Mesodermal cell (in vitro differentiated cells): ENCODE data around the gene MARCHF10.

Experiments used
- H3K27ac ChIP-seq: 2 replicates; pipeline ENCODE4 v1.7.0; 2013; ENCODE audit warnings: mild to moderate bottlenecking, low read depth, low read length, moderate library complexity; ENCODE audit not compliant: severe bottlenecking
- H3K36me3 ChIP-seq: 2 replicates; pipeline ENCODE4 v1.7.1; 2013; ENCODE audit warnings: mild to moderate bottlenecking, low read length, moderate library complexity; ENCODE audit not compliant: control insufficient read depth, insufficient read depth
- H3K4me1 ChIP-seq: one replicate; pipeline ENCODE4 v1.7.1; 2013; ENCODE audit warnings: mild to moderate bottlenecking, low read length; ENCODE audit not compliant: insufficient read depth, control insufficient read depth, poor library complexity, severe bottlenecking
- H3K4me3 ChIP-seq: 2 replicates; pipeline ENCODE4 v1.7.0; 2013; ENCODE audit warnings: low read length, control low read depth, mild to moderate bottlenecking; ENCODE audit not compliant: insufficient read depth, poor library complexity, severe bottlenecking; ENCODE audit errors: extremely low read depth
- H3K9me3 ChIP-seq: 2 replicates; pipeline ENCODE4 v1.7.1; 2013; ENCODE audit warnings: mild to moderate bottlenecking, low read length, moderate library complexity; ENCODE audit not compliant: control insufficient read depth
- WGBS, 2 experiments: methylation state at CpG; one replicate each; pipeline ENCODE4 v1.1.5; 2013; ENCODE audit warnings: missing lambda C conversion rate in 2 of 2; ENCODE audit not compliant: insufficient coverage in 2 of 2; 5-methylcytosine and 5-hydroxymethylcytosine counted together

The MARCHF10 gene

DNA sequence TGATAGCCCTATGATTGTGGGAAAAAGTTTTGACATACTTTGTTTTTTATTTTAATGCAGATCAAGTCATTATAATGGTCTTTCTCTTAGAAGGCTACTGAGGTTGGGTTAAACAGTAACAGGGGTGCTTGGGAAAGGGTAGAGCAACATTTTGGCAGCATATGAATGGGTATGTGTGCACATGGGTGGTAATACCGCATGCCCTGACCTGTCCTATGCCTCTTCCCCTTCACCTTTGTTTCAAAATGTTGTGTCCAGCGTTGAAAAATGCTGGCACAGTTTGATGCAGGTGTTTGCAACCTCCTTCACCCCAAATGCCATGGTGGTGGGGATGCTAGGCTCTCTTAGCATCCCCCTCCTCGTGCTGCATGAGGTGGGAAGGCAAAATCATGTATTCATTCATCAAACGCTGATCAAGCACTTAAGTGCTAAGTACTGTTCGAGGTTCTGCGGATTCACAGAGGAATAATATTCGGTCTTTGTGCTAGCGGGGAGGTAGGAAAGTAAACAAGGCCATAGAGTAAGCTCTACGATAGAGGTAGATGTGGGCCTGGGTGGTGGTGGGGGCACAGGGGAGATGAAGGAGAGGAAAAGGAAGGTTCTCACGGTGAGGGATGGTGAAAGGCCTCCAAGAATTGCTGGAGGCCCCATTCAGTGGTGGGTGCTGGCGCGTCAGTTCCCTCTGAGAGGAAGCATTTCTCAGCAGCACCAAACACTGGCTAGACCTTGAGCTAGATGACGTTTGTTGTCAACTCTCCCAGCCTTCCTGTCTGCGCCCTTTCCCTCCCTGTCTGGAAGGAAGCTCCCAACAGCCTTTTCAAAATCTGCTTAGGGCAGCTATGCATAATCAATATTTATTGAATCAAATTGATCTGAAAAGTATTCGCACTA, 13.3 kb upstream of the MARCHF10 start:
- 85 to 89% methylated on average over 10 to 11 of the region's 15 CpGs for WGBS, 2 experiments
- peak overlapping the region; percentile 99 for H3K27ac ChIP-seq
- peaks cover 65% of the 10 kb centered on the region for H3K4me1 ChIP-seq
- H3K9me3 ChIP-seq, result no peaks in the 10 kb centered on the region
- H3K36me3 ChIP-seq, result no peaks in the 10 kb centered on the region
- no peak overlapping the region for H3K4me3 ChIP-seq

GRCh38 chr17:62819511-62820221, 11.6 kb upstream of the MARCHF10 start:
- H3K4me1 ChIP-seq, result peaks cover 56% of the 10 kb centered on the region
- 33 to 45% methylated on average over 5 to 12 of the region's 12 CpGs for WGBS, 2 experiments
- no peaks in the 10 kb centered on the region for H3K9me3 ChIP-seq
- peak overlapping the region; percentile 99 for H3K27ac ChIP-seq
- H3K4me3 ChIP-seq, result no peak overlapping the region
- no peaks in the 10 kb centered on the region for H3K36me3 ChIP-seq

DNA sequence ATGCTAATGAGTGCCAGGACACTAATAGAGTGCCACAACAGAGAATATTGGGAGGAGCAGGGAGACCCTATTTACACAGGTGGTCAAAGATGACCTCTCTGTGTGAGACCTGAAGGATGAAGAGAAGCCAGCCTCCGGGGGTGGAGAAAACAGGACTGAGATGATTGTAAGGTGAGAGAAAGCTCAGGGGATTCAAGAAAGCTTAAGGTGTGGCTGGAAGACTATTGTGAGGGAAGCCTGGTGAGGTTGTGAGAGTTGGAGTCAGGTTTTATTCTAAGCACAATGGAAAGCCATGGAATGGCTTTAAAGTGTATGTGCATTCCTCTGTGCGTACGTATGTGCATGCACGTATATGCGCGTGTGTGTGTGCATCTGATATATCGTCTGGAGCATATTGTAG, 10.4 kb upstream of the MARCHF10 start:
- H3K4me1 ChIP-seq, result peaks cover 48% of the 10 kb centered on the region
- H3K27ac ChIP-seq, result peak overlapping the region; percentile 99
- H3K4me3 ChIP-seq, result no peak overlapping the region
- WGBS, 2 experiments, result 90 to 91% methylated on average over 6 to 7 of the region's 7 CpGs
- H3K36me3 ChIP-seq, result no peaks in the 10 kb centered on the region
- no peaks in the 10 kb centered on the region for H3K9me3 ChIP-seq

DNA sequence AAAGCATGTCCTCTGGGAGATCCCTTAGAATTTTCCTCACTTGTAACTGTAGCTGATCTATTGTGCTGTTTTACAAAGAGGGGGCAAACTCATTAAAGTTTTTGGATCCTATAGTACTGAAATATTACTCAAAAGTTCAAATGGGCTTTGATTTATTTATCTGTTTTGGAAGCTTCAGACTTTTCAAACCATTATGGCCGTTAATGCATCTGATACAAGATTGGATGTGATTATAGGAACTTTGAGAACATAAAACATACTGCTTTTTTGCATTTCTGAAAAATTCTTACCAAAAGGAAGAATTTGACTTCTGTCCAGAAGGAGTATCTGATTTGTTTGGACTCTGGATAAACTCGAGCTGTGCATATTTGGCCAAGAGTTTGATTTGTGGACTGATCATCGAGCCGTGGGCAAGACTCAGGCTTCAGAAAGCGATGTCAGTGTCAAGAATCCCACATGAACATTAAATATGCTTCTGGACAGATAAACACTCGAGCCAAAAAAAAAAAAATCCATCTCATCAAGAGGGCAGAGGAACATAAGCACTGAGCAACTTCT, 8.2 kb upstream of the MARCHF10 start:
- H3K27ac ChIP-seq, result no peak overlapping the region
- no peak overlapping the region for H3K4me3 ChIP-seq
- no peaks in the 10 kb centered on the region for H3K36me3 ChIP-seq
- H3K9me3 ChIP-seq, result no peaks in the 10 kb centered on the region
- H3K4me1 ChIP-seq, result peaks cover 33% of the 10 kb centered on the region
- WGBS, 2 experiments, result 91 to 97% methylated on average over 4 of the region's 6 CpGs

DNA sequence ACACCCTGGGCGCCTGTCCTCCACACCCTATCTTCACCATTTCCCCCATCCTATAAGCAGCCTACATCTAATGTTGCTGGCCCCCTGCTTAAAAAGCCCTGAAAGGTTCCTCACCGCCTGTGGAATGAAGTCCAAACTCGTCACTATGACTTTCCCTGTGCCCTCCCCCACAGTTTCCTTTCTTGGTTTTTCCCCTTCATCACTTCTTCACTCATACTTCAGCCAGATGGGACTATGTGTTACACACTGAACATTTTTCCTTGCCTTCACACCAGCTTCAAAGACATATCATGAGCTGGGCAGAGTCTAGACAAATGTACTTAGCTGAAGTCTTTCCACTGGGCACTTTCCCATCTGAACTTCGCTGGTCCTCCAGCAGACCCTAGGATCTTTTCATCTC, 1.5 kb upstream of the MARCHF10 start:
- Histone ChIP-seq H3K36me3 (no peaks in the 10 kb centered on the region), H3K4me3 (no peak overlapping the region), H3K27ac (no peak overlapping the region), H3K9me3 (no peaks in the 10 kb centered on the region), H3K4me1 (peaks cover 6% of the 10 kb centered on the region)
- 88 to 98% methylated on average over 4 of the region's 4 CpGs for WGBS, 2 experiments

- WGBS, 2 experiments, result 78 to 84% methylated on average over 10 of the region's 10 CpGs
- peak overlapping the region; percentile 29 for H3K4me3 ChIP-seq
- no peak overlapping the region for H3K27ac ChIP-seq
- peaks cover 8% of the 10 kb centered on the region for H3K4me1 ChIP-seq
- no peaks in the 10 kb centered on the region for H3K36me3 ChIP-seq
- no peaks in the 10 kb centered on the region for H3K9me3 ChIP-seq
Measured at GRCh38 chr17:62808576-62808970, 459 bp upstream of the MARCHF10 start.

GRCh38 chr17:62805234-62805633, 2.9 kb downstream of the MARCHF10 start:
- 94 to 100% methylated on average over 2 to 3 of the region's 3 CpGs for WGBS, 2 experiments
- no peak overlapping the region for H3K27ac ChIP-seq
- no peaks in the 10 kb centered on the region for H3K36me3 ChIP-seq
- no peak overlapping the region for H3K4me3 ChIP-seq
- peaks cover 8% of the 10 kb centered on the region for H3K4me1 ChIP-seq
- no peaks in the 10 kb centered on the region for H3K9me3 ChIP-seq

- H3K27ac ChIP-seq, result no peak overlapping the region
- 78 to 100% methylated on average over 5 to 7 of the region's 8 CpGs for WGBS, 2 experiments
- no peaks in the 10 kb centered on the region for H3K36me3 ChIP-seq
- no peaks in the 10 kb centered on the region for H3K9me3 ChIP-seq
- H3K4me1 ChIP-seq, result peaks cover 8% of the 10 kb centered on the region
- no peak overlapping the region for H3K4me3 ChIP-seq
Measured at GRCh38 chr17:62804822-62805221, 3.3 kb downstream of the MARCHF10 start.

DNA sequence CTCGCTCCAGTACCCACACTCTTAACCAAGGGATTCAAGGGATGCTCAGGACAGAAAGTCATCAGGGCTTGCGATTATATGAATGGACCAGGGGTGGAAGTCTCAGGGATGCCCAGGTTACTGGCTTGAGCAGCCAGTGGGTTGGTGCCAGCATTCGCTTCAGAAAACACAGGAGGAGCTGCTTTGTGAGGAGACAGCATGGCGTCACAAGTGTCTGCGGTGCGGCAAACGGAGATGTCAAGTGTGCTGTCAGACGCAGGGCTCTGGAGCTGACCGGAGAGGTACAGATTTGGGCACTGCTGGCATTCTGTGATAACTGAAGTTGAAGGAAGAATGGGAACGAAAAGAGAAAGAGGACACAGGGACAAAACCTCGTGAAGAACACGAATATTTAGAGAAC, 4.1 kb downstream of the MARCHF10 start:
- Histone ChIP-seq H3K4me3 (no peak overlapping the region), H3K36me3 (no peaks in the 10 kb centered on the region), H3K27ac (no peak overlapping the region), H3K4me1 (peaks cover 8% of the 10 kb centered on the region), H3K9me3 (no peaks in the 10 kb centered on the region)
- 92 to 97% methylated on average over 10 to 12 of the region's 12 CpGs for WGBS, 2 experiments

- no peak overlapping the region for H3K27ac ChIP-seq
Measured at GRCh38 chr17:62802561-62803205, 5.4 kb downstream of the MARCHF10 start.

More at GRCh38 chr17:62802561-62803205, 5.4 kb downstream of the MARCHF10 start:
- Histone ChIP-seq H3K36me3 (no peaks in the 10 kb centered on the region), H3K9me3 (no peaks in the 10 kb centered on the region), H3K4me1 (peaks cover 8% of the 10 kb centered on the region), H3K4me3 (no peak overlapping the region)
- 95 to 96% methylated on average over 6 of the region's 9 CpGs for WGBS, 2 experiments
